Activated naive CD4-positive, alpha-beta T cell (primary cell): Measurements from ENCODE around the gene TTLL1.

Experiments
- DNase-seq, 4 experiments: peaks; one replicate each; lab custom pipeline; 2025; lab: John Stamatoyannopoulos, UW

Gene TTLL1

GRCh38 chr22:43088984-43089717 is at the start of gene TTLL1:
TTLL1 (minus strand) TSS chr22:43089391; CDS start chr22:43075586, 13,805 bp downstream.
- peak; percentile 66 to 87 (median 73) for DNase-seq

DNA sequence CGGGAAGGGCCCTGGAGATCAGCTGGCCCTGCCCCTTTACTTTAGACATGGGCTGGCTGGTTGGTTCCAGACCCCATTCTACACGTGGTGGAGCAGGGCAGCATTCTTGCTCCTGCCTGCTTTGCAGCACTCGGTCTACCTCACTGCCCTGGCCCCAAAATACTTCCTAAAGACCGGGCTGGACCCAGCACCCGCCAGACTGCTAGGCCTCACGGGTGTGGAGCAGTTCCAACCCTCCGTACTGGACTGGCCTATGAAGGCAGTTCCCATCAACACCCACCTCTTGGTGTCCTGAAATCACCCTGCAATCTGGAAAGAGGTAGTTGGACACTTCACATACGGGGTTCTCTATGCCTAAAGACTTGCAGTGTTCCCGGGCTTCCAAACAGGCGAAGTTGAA is 47.6 kb upstream of the TTLL1 start:
- DNase-seq = no peak

DNA sequence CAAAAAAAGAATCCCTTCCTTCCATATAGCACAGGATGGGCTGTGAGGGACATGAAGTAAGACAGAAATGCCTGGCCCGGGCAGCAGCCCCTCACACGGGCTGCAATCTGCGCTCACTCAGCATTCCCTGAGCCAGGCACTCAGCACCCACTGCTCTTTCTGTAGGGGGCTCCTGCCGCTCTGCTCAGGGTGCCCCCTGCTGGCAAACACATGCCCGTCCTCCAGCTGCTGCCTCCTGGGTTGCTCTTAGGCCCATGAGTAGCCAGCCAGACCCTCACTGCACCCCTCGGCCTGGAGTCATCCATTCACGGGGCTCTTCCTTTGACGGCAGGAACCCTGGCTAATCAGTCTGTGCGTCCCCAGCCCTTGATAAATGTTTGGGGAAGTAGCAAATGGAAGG is 47.1 kb upstream of the TTLL1 start:
- DNase-seq = peak in 1 of 4 experiments; percentile 26

GRCh38 chr22:43135565-43135964 is 46.4 kb upstream of the TTLL1 start:
- no peak for DNase-seq

DNA sequence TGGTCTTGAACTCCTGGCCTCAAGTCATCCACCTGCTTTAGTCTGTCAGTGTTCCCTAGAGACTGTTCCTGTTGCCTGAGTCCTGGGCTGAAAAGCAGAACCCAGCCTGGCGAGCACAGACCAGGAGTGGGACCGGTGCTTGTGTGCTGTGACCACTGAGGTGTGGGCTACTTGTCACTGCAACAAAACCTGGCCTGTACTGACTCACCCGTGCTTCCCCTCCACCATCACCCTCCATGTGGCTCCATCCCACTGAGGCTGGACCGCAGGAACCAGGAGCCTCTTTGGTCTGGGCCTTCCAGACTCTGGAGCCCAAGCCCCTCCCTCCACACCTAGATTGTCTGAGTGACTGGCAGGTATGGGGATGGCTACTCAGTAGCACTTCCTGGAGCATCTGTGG is 45.4 kb upstream of the TTLL1 start:
- DNase-seq = no peak

DNA sequence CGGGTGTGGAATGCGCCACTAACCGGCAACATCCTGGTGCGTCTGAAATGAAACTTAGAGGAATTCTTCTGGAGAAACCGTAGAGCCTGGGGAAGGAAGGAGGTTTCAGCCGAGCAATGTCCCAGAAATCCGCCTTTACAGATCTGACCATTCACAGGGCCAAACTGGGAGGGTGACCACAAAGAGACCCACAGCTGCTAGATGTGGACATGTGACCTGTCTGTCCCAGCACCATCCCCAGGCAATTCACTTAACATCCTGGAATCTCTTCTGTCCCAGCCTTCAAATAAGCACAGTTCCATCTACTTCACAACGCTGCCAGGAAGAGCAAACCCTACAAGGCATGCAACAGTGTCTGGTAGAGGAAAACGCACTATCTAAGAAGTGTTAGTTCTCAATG is 44.2 kb upstream of the TTLL1 start:
- DNase-seq = no peak

DNA sequence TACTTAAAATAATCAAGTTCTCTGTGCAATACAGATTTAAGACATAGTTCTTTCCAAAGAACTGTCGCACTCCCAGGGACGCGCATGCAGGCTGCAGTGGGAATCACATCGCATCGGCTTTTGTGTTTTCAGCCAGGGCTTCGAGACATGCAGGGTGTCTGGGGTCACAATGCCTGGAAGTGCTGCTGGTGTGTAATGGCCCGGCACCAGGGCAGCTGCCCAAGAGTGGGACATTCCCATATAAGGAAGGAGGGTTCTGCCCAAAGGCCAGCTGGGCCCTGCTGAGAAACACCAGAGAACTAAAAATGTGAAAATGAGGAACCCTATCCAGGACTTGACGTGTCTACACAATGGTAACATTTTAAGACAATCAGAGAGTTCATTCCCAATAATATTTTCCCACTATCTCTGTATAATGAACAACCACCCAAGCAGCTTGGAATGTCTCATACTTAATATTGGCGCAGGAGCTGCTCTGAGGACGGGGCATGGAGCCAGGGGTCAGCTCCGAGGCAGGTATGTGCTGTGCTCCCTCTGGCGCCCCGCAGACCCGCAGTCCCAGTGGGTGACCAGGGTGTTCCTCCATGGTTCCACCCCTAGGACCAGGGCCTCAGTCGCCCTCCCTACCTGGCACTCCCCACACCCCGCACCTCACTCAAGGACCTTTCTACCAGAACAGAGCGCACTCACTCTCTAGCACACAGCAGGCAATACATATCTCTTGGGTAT is 42.7 kb upstream of the TTLL1 start:
- no peak for DNase-seq

- no peak for DNase-seq
These were observed 40.5 kb upstream of the TTLL1 start for GRCh38 chr22:43129426-43130425.

GRCh38 chr22:43128928-43129424 is 39.8 kb upstream of the TTLL1 start:
- DNase-seq = no peak

GRCh38 chr22:43128116-43128515 is 38.9 kb upstream of the TTLL1 start:
- no peak for DNase-seq

DNA sequence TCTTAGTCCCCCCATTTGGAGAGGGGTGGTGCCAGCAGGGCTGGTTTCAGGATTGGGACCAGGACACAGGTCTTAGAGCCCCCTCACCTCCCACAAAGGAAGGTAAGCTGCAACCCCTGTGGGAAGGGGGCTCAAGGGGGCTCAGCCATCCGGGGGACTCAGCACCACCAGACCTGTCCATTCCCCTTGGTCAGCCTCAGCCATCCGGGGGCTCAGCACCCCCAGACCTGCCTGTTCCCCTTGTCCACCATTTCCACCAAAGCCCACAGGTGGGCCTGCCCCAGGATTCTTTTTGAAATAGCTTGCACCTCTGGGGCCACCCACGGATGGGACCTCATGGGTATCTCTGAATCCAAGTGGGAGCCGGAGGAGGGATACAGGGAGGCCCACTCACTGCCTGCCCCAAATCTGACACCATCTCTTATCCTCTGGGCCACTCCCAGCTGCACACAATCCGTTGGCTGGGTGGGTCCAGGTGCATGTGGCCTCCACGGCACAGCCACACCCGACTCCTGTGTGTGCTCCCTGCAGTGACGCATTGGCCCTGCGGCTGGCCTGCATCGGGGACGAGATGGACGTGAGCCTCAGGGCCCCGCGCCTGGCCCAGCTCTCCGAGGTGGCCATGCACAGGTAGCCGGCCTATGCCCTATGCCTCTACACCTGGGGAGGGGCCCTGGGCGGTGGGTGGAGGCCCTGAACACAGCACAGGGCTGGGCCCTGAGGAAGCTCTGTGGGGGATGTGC is 38.1 kb upstream of the TTLL1 start:
- no peak for DNase-seq

GRCh38 chr22:43126501-43127165 is 37.4 kb upstream of the TTLL1 start:
- DNase-seq = no peak

DNA sequence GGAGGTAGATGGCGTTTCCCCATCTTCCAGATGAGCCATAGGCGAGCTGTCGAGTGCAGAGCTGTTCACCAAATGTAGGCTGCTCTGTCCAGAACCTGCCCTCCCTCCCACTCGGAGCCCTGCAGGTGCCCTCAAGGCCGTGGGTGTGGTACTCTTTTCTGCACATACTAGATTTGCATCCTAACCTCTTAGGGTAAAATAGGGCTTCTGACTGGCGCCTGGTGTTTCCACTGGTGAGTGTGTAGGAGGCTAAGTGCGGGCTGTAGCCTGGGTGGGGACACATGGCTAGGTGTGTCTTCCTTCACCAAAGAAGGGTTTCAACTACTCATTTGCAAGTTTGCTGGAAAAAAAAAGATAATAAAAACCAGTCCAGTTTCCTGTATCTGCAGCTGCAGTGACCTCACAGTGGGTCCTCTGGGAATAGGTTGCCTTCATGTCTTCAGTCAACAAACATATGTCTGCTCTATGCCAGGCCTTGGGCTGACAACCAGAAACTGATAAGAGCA is 29.8 kb upstream of the TTLL1 start:
- DNase-seq = no peak

DNA sequence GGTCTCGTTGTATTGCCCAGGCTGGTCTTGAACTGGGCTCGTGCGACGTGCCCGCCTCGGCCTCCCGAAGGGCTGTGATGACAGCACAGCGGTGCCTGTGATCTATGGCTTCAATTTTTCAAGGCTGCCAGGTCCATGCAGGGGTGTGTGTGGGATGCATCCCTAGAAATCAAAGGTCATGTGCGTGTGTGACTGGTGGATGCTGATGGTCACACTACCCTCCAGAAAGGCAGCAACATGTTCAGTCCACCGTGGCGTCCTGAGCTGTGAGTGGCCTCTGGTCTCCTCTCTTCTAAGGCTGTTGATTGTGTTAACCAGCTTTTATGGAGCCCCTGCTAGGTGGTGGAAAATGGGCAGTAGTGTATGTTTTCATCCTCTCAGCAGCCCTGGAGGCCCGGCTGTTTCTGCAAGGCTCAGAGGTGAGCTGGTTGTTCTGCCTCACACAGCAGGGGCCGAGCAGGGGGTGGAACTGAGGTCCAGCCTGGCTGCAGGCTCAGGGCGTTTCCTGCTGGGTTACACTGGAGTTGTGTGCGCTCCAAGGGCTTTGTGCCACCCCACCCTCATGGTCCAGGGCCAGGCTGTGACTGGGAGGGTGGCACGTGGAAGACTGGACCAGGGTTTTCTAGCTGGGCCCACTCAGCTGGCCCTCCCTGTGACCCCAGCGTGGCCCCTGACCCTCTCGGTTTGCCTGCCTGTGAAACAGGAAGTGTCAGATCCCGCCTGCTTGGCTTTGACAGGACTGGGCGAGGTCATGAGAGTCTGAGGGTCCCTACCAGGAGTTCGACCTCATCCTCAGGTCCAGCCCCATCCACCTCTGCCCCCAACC is 29.0 kb upstream of the TTLL1 start:
- no peak for DNase-seq

DNA sequence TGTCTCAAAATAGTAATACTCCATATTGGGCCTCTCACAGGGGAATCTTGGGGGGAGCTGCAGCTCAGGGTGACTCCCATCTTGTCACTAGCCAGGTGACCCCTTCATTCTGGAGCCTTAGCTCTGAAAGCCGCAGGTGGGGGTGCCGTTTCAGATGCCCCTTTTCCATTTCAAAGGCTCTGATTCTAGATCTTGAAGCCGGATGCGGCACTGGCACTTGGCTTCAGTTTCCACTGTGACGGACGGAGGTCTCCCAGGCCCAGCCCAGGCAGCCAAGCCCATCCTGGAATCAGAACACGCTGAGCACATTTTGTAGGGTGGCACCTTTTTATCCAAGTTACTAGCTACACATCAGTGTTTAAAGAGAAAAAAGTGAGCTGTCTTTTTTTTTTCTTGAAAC is 27.7 kb upstream of the TTLL1 start:
- no peak for DNase-seq

GRCh38 chr22:43114958-43115357 is 25.8 kb upstream of the TTLL1 start:
- no peak for DNase-seq

- no peak for DNase-seq
These were observed 24.5 kb upstream of the TTLL1 start for GRCh38 chr22:43113526-43114251.

DNA sequence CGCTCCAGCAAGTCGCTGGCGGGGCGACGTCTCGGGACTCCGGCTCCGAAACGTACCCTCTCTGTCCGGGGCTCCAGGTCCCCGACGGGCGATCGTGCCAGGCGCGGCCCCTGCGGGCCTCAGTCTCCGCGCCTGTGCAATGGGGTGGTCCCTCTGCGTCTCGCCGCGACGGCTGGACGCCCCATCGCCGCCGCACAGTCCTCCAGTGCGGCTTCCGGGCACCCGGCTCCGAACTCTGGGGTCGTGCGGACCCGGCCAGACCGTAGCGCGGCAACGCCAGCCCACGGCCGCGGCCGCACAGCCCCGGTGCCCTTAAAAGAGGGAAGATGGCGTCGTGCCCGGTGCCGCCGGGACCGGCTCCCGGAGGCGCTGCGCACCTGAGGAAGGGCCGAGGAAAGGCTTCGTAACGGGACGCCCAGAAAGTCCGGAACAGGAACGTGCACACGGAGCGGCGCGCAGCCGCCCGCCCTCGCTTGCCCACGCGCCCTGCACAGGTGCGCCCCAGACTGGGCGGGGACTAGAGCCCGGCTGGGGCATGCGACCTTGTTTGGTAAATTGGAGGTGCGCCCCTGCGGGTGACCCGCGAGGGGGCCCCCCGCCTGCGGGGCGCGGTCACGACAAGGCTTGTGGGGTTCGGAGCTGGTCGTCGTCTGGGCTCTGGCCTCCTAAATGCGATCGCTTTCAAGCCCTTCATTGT is 21.9 kb upstream of the TTLL1 start:
- peak in 2 of 4 experiments; percentile 11 to 33 for DNase-seq
